Measurements from ENCODE around the gene TICAM2. TPM values are rescaled to one million over a fixed set of nuclear protein-coding genes. Genes with fewer than 3 reads are reported as not detected.

TICAM2 gene
- total and polyA plus RNA-seq, 4 experiments from 2014 or later, result 0.52 to 1.6 (median 1.3) TPM; not detected in 1

DNA sequence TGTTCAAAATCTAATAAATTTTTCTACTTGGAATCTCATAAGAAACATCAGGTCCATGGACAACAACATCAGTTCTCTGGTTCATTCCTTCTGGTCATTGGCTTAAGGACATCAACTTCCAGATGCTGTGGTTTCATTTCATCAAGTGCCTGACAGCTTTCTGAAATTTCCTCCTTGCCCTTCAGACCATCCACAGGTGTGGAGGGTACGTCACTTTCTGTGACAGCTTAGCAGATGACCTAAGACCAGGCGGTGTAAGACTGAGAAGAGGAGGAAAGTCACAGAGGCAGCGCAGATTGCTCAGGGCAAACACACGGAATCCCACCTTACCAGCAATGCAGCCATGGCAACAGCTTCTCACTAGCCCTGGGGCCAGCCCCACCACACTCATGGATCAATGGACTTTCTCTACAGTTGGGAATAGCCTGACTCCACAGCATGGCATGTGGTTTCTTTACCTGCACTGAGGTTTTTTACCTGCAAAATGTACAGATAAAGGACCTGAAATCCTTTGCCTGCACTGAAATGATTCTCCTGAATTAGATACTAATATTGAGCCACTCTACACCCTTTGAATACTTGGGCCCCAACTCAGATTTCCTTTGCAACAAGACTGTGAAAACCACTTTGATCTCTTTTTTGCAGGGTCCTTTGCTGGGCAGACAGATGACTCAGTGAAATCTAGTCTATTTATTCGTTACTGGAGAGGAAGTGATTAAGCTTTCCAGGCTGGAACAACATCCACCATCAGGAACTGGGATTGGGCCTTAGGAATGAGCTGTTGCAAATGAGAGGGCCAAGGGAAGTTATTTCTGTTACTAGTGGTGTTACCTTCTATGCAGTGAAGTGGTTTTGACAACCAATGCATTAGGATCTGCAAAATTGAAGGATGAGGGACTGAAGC is 26.9 kb downstream of the TICAM2 start:
- POLR2A ChIA-PET (ENCODE audit: partially characterized antibody), result interaction anchor here (1.7 kb wide), 1 partner anchor 265 kb away, joined by 3 read pairs; no protein-coding TSS in a partner anchor
- CTCF ChIA-PET (ENCODE audit: partially characterized antibody), result interaction anchor here (0.6 to 14.3 kb wide), 35 partner anchors 8 to 1964 kb away, joined by 3 to 417 read pairs (median 5); partner anchors contain the start of genes CCDC112 and PGGT1B
- Mint-ChIP-seq H3K4me1 (peaks cover 0 to 2% (median under 1%) of the 10 kb centered on the region in 4 donors), H3K27ac (no peak overlapping the region), H3K36me3 (peaks cover 0 to 2% of the 10 kb centered on the region in 2 donors), H3K4me3 (no peak overlapping the region), H3K27me3 (peaks cover 2 to 3% of the 10 kb centered on the region in 2 donors), H3K9me3 (peaks cover 0 to 2% (median 0%) of the 10 kb centered on the region in 8 donors)
- DNase-seq, result no peak
- Histone ChIP-seq H3K9me3 (ENCODE audit: control insufficient read depth in 1 of 2, low read length in 2 of 2) (no peaks in the 10 kb centered on the region), H3K4me1 (ENCODE audit: insufficient read depth, low read length) (no peaks in the 10 kb centered on the region), H3K27ac (ENCODE audit: low read depth, low read length) (no peak overlapping the region), H3K36me3 (ENCODE audit: insufficient read depth, low read length) (no peaks in the 10 kb centered on the region), H3K4me3 (ENCODE audit: low read length in 2 of 2) (no peak overlapping the region), H3K27me3 (ENCODE audit: insufficient read depth, low read length) (peaks cover 4% of the 10 kb centered on the region)
- intact Hi-C loops (cut with micrococcal nuclease), result no loop called here

DNA sequence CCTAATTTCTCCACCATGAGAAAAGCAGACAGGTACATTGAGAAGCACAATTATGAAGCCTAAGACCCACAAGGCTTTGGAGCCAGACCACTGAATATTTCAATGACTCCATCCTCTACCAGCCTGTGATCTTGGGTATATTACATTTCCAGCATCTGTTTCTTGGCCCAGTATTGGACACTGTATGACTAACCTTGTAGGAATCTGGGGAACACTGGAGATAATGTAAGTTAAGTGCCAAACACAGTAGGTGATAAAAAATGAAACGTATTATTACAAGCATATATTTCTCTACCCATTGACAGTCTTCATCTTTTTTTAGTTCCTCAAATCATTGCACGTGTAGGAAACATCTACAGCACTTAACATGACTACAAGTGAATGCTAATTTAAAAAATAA is 29.1 kb downstream of the TICAM2 start:
- Mint-ChIP-seq H3K4me3 (no peak overlapping the region), H3K4me1 (peaks cover 0 to 2% (median under 1%) of the 10 kb centered on the region in 4 donors), H3K9me3 (peaks cover 0 to 2% (median 0%) of the 10 kb centered on the region in 8 donors), H3K36me3 (no peaks in the 10 kb centered on the region), H3K27me3 (peaks cover 2 to 3% of the 10 kb centered on the region in 2 donors), H3K27ac (no peak overlapping the region)
- Histone ChIP-seq H3K9me3 (ENCODE audit: control insufficient read depth in 1 of 2, low read length in 2 of 2) (no peaks in the 10 kb centered on the region), H3K27me3 (ENCODE audit: insufficient read depth, low read length) (peaks cover 4% of the 10 kb centered on the region), H3K27ac (ENCODE audit: low read depth, low read length) (no peak overlapping the region), H3K36me3 (ENCODE audit: insufficient read depth, low read length) (no peaks in the 10 kb centered on the region), H3K4me1 (ENCODE audit: insufficient read depth, low read length) (no peaks in the 10 kb centered on the region), H3K4me3 (ENCODE audit: low read length in 2 of 2) (no peak overlapping the region)
- CTCF ChIA-PET (ENCODE audit: partially characterized antibody), result interaction anchor here (1.0 to 14.3 kb wide), 9 partner anchors 9 to 1961 kb away, joined by 3 to 417 read pairs (median 6); no protein-coding TSS in a partner anchor
- no peak for DNase-seq
- intact Hi-C loops (cut with micrococcal nuclease), result no loop called here
- POLR2A ChIA-PET (ENCODE audit: partially characterized antibody), result interaction anchor here (1.0 kb wide), 1 partner anchor 14 kb away, joined by 3 read pairs; no protein-coding TSS in a partner anchor

DNA sequence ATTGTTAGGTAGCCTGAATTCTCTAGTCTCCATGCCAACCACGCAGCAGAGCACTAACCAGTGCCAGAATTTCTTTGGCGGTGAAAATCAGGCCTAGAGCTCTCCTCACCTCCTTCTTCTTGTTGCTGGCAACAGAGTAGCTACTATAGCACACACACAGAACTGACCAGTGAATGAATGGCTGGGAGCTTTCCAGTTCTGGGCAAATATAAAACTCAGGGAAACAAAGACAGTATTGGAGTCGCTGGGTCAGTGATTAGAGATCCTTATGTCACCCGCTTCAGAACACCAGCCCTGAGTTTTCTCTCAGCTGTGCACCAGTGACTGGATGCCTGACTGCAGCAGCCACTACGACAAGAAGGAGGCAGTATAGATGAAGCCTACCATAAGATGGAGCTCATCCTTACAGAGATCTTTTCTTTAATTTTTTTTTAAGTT is 30.8 kb downstream of the TICAM2 start:
- no peaks in the 10 kb centered on the region for H3K36me3 ChIP-seq (ENCODE audit: insufficient read depth, low read length)
- H3K4me1 ChIP-seq (ENCODE audit: insufficient read depth, low read length), result no peaks in the 10 kb centered on the region
- H3K27ac ChIP-seq (ENCODE audit: low read depth, low read length), result no peak overlapping the region
- Mint-ChIP-seq H3K27me3 (peaks cover 2 to 3% of the 10 kb centered on the region in 2 donors), H3K36me3 (no peaks in the 10 kb centered on the region), H3K4me1 (peaks cover 0 to 2% (median under 1%) of the 10 kb centered on the region in 4 donors), H3K4me3 (no peak overlapping the region), H3K27ac (no peak overlapping the region), H3K9me3 (no peaks in the 10 kb centered on the region)
- CTCF ChIA-PET (ENCODE audit: partially characterized antibody), result interaction anchor here (0.6 to 14.3 kb wide), 6 partner anchors 9 to 259 kb away, joined by 3 to 417 read pairs (median 4); no protein-coding TSS in a partner anchor
- H3K9me3 ChIP-seq (ENCODE audit: control insufficient read depth in 1 of 2, low read length in 2 of 2), result no peaks in the 10 kb centered on the region
- no peak for DNase-seq
- peaks cover 4% of the 10 kb centered on the region for H3K27me3 ChIP-seq (ENCODE audit: insufficient read depth, low read length)
- POLR2A ChIA-PET (ENCODE audit: partially characterized antibody), result interaction anchor here (0.5 to 0.6 kb wide), 2 partner anchors 44 to 156 kb away, joined by 3 read pairs; no protein-coding TSS in a partner anchor
- intact Hi-C loops (cut with micrococcal nuclease), result no loop called here
- H3K4me3 ChIP-seq (ENCODE audit: low read length in 2 of 2), result no peak overlapping the region

DNA sequence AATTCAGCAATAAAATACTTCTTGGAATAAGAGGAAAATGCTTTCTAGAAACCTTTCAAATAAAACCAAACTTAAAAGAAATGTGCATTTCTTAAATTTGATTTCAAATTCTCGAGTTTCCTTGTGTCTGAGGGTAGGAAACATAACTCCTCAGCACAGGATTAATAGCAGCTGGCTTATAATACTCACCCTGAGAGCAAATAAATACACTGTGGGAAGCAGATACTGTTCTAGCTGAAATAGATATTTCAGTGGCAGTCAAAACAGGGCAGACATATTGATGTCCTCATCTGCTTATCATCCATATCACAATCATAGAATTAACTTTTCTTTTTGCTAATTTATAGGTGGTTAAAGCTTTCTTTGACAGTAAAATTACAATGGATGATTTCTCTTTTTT is 33.6 kb downstream of the TICAM2 start:
- Histone ChIP-seq H3K4me1 (ENCODE audit: insufficient read depth, low read length) (no peaks in the 10 kb centered on the region), H3K36me3 (ENCODE audit: insufficient read depth, low read length) (no peaks in the 10 kb centered on the region), H3K9me3 (ENCODE audit: control insufficient read depth in 1 of 2, low read length in 2 of 2) (no peaks in the 10 kb centered on the region), H3K4me3 (ENCODE audit: low read length in 2 of 2) (no peak overlapping the region), H3K27ac (ENCODE audit: low read depth, low read length) (no peak overlapping the region), H3K27me3 (ENCODE audit: insufficient read depth, low read length) (peaks cover 4% of the 10 kb centered on the region)
- intact Hi-C loops (cut with micrococcal nuclease), result no loop called here
- no peaks in the 10 kb centered on the region for H3K36me3 Mint-ChIP-seq
- H3K27me3 Mint-ChIP-seq, result peaks cover 4 to 5% of the 10 kb centered on the region in 2 donors
- no peak overlapping the region for H3K27ac Mint-ChIP-seq
- no peaks in the 10 kb centered on the region for H3K4me1 Mint-ChIP-seq
- ChIA-PET CTCF (ENCODE audit: partially characterized antibody) (interaction anchor here (1.4 to 14.3 kb wide), 2 partner anchors 13 to 256 kb away, joined by 3 to 417 read pairs; no protein-coding TSS in a partner anchor), POLR2A (ENCODE audit: partially characterized antibody) (no interaction called here)
- DNase-seq, result no peak
- H3K4me3 Mint-ChIP-seq, result no peak overlapping the region
- H3K9me3 Mint-ChIP-seq, result peaks cover 0 to 2% (median 0%) of the 10 kb centered on the region in 8 donors

DNA sequence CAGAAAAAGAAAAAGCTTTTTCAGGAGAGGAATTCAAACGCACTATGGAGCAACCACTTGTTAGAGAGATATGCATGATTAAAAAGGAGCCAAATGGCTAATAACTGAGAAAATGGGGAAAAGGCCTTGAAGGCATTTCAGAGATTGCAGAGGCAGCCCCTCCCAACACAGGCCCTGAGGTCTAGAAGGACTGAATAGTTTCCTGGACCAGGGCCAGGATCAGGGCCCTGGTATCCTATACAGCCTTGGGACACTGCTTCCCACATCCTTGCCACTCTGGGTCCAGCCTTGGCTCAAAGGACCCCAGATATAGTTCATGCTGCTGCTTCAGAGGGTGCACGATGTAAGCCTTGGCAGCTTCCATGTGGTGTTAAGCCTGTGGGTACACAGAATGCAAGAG is 37.0 kb downstream of the TICAM2 start:
- Histone ChIP-seq H3K4me1 (ENCODE audit: insufficient read depth, low read length) (no peaks in the 10 kb centered on the region), H3K9me3 (ENCODE audit: control insufficient read depth in 1 of 2, low read length in 2 of 2) (no peaks in the 10 kb centered on the region), H3K4me3 (ENCODE audit: low read length in 2 of 2) (no peak overlapping the region), H3K27ac (ENCODE audit: low read depth, low read length) (no peak overlapping the region), H3K36me3 (ENCODE audit: insufficient read depth, low read length) (no peaks in the 10 kb centered on the region), H3K27me3 (ENCODE audit: insufficient read depth, low read length) (no peaks in the 10 kb centered on the region)
- ChIA-PET CTCF (ENCODE audit: partially characterized antibody) (interaction anchor here (1.2 kb wide), 1 partner anchor 9 kb away, joined by 6 read pairs; no protein-coding TSS in a partner anchor), POLR2A (ENCODE audit: partially characterized antibody) (no interaction called here)
- Mint-ChIP-seq H3K4me1 (no peaks in the 10 kb centered on the region), H3K27ac (no peak overlapping the region), H3K36me3 (no peaks in the 10 kb centered on the region), H3K27me3 (peaks cover 13% of the 10 kb centered on the region in 2 donors), H3K4me3 (no peak overlapping the region), H3K9me3 (peaks cover 0 to 2% (median 0%) of the 10 kb centered on the region in 8 donors)
- intact Hi-C loops (cut with micrococcal nuclease), result no loop called here
- no peak for DNase-seq

DNA sequence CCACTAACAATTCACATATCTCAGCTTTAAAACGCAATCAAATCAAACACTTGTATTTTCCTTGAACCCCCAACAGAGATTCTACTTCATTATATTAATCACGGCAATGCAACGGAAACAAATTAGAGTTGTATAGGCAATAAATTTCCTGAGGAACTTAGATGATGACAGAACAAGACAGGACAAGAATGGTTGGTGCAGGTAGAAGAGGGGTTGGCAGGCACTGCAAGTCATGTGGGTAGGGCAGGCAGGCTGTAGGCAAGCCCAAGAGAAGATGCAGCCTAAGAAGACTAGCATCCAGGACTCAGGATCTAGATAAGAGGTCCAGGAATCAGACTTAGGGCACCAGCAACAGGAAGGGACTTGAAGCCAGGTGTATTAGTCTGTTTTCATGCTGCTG is 41.1 kb downstream of the TICAM2 start:
- no peaks in the 10 kb centered on the region for H3K4me1 ChIP-seq (ENCODE audit: insufficient read depth, low read length)
- no peak overlapping the region for H3K4me3 ChIP-seq (ENCODE audit: low read length in 2 of 2)
- peaks cover 0 to 1% (median 0%) of the 10 kb centered on the region in 4 donors for H3K4me1 Mint-ChIP-seq
- no peak overlapping the region for H3K27ac Mint-ChIP-seq
- H3K27me3 ChIP-seq (ENCODE audit: insufficient read depth, low read length), result no peaks in the 10 kb centered on the region
- H3K4me3 Mint-ChIP-seq, result no peak overlapping the region
- H3K9me3 Mint-ChIP-seq, result peaks cover 0 to 2% (median 0%) of the 10 kb centered on the region in 8 donors
- H3K9me3 ChIP-seq (ENCODE audit: control insufficient read depth in 1 of 2, low read length in 2 of 2), result no peaks in the 10 kb centered on the region
- H3K27me3 Mint-ChIP-seq, result peaks cover 16 to 20% of the 10 kb centered on the region in 2 donors
- H3K36me3 Mint-ChIP-seq, result no peaks in the 10 kb centered on the region
- POLR2A ChIA-PET (ENCODE audit: partially characterized antibody), result no interaction called here
- H3K36me3 ChIP-seq (ENCODE audit: insufficient read depth, low read length), result no peaks in the 10 kb centered on the region
- intact Hi-C loops (cut with micrococcal nuclease), result no loop called here
- CTCF ChIA-PET (ENCODE audit: partially characterized antibody), result interaction anchor here (1.0 to 2.4 kb wide), 5 partner anchors 13 to 252 kb away, joined by 3 to 10 read pairs (median 3); no protein-coding TSS in a partner anchor
- DNase-seq, result no peak
- no peak overlapping the region for H3K27ac ChIP-seq (ENCODE audit: low read depth, low read length)

DNA sequence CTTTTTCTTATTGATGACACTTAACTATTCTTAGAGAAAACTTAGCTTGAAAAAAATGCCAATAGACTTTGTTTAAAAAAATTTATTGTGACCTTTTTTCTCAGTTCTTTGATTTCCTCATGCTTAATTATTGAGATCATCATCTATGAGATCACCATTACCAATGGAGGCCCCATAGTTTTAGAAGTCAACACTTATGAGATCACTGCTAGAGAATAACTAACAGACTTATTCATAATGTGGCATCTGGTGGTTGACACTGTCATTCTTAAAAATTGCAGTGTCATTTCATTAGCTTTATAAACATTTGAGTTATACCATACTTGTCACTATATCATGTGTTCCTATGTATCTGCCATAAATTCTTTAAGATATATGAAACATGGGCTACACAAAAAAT is 42.8 kb downstream of the TICAM2 start:
- no peak for DNase-seq
- Mint-ChIP-seq H3K27me3 (peaks cover 14 to 20% of the 10 kb centered on the region in 2 donors), H3K9me3 (peaks cover 0 to under 1% (median 0%) of the 10 kb centered on the region in 8 donors), H3K4me1 (peaks cover 0 to 1% (median 0%) of the 10 kb centered on the region in 4 donors), H3K27ac (no peak overlapping the region), H3K36me3 (no peaks in the 10 kb centered on the region), H3K4me3 (no peak overlapping the region)
- no peak overlapping the region for H3K27ac ChIP-seq (ENCODE audit: low read depth, low read length)
- no peaks in the 10 kb centered on the region for H3K4me1 ChIP-seq (ENCODE audit: insufficient read depth, low read length)
- POLR2A ChIA-PET (ENCODE audit: partially characterized antibody), result interaction anchor here (1.4 kb wide), 1 partner anchor 13 kb away, joined by 3 read pairs; no protein-coding TSS in a partner anchor
- no peaks in the 10 kb centered on the region for H3K36me3 ChIP-seq (ENCODE audit: insufficient read depth, low read length)
- H3K4me3 ChIP-seq (ENCODE audit: low read length in 2 of 2), result no peak overlapping the region
- H3K9me3 ChIP-seq (ENCODE audit: control insufficient read depth in 1 of 2, low read length in 2 of 2), result no peaks in the 10 kb centered on the region
- CTCF ChIA-PET (ENCODE audit: partially characterized antibody), result interaction anchor here (1.7 kb wide), 1 partner anchor 15 kb away, joined by 6 read pairs; no protein-coding TSS in a partner anchor
- no peaks in the 10 kb centered on the region for H3K27me3 ChIP-seq (ENCODE audit: insufficient read depth, low read length)
- intact Hi-C loops (cut with micrococcal nuclease), result no loop called here

All from CD4-positive, alpha-beta memory T cell (primary cell).